ENCODE results near the gene LONP1.
"Not testable (repeated sequence)": the region's sequence is repeated elsewhere in the genome, so short reads cannot be mapped to it uniquely, and the experiment has no call there.

Gene LONP1

DNA sequence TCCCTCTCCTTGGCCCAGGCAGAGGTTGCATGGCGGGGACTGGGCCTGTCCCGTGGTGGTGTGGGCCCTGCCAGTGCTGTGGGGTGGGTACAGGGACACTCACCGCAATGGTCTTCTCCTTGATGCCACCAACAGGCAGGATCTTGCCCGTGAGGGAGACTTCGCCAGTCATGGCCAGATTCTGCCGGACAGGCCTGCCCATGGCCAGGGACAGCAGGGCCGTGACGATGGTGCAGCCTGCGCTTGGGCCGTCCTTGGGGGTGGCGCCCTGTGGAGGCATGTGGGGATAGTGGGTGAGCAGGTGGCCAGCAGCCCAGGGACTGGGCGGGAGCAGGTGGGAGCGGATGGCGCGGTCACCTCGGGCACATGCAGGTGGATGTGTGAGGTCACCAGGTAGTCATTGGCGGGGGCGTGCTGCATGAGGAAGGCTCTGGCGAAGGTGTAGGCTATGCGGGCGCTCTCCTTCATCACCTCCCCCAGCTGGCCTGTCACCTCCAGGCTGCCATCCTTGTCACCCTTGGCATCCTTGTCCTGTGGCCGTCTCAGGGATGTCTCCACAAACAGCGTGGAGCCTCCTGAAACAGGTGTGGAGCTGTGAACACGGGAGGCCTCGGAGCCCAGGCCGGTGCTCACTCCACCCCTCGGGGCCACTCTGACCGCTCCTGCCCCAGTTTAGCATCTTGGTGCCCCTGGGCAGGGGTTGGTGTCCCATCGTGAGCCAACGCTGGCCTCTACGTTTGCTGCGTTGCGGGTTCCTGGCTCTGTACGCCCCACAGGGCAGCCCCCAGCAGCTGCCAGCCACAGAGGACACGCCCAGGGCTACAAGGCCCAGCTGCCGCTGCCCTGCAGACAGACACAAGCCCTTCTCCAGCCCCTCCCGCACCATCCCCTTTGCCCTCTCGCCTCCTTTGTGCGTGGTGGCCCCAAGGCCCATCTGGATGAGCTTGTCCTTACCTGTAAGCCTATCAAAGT is 26.5 kb downstream of the LONP1 start:
- no peak for DNase-seq (ENCODE audit: low read depth in 3 of 3)

DNA sequence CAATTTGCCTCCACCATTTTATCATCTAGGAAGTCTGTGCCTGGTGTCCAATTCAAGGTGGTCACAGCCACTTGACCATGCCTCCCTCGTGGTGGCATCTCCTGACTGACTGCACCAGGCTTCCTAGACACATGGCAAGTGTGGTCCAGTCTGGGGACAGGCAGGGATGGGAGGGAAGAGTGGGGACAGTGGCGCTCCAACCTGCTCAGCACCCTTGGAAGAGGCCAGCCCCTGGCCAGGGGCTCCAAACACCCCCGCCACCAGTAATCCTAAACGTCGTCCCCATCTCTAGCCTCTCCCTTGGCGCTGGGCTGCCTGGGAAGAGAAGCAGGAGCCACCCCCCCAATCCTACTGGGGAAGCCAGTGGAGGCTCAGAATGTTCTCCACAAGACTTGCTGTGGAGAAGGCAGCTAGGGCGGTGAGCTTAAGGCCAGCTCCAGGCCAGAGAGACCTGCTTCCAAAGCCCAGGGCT is 27.2 kb downstream of the LONP1 start:
- no peak for DNase-seq (ENCODE audit: low read depth in 3 of 3)

DNA sequence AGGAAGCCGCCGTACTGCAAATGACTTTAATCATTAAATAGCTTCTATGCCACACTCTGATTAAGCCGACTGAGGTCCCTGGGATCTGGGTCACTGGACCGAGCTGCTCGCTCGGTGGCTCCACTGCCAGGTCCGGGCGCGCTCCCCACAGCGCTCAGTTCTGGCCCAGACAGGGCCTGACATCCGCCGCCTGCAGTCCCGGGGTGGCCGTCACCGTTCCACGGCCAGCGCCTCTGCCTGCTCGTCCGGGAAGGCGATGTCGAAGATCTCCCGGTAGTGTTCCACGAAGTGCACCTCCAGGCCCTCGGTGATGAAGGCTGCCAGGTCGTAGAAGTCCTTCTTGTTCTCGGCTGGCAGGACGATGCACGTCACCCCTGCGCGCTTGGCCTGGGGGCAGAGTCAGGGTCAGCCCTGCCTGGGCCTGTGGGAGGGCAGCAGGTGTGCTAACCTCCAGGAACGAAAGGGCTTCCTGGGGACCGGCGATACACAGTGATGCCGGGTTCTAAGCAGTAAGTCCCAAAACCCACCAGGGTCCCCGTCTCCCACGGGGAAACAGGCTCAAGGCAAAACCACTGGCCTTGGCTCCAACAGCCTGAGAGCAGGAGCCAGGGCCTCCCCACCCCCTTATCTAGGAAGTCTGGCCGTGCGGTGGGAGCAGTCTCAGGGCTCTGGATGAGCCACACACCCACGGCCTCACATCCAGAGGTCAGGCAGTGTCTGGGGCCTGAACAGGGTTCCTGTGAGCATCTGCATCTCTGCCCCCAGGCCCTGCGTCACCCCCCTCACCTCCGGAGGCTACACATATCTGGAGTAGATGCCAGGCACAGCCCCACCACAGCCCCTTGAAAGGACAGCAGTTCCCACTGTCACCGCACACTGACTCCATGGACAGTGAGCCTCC is 27.9 kb downstream of the LONP1 start:
- DNase-seq (ENCODE audit: low read depth in 3 of 3) = no peak

DNA sequence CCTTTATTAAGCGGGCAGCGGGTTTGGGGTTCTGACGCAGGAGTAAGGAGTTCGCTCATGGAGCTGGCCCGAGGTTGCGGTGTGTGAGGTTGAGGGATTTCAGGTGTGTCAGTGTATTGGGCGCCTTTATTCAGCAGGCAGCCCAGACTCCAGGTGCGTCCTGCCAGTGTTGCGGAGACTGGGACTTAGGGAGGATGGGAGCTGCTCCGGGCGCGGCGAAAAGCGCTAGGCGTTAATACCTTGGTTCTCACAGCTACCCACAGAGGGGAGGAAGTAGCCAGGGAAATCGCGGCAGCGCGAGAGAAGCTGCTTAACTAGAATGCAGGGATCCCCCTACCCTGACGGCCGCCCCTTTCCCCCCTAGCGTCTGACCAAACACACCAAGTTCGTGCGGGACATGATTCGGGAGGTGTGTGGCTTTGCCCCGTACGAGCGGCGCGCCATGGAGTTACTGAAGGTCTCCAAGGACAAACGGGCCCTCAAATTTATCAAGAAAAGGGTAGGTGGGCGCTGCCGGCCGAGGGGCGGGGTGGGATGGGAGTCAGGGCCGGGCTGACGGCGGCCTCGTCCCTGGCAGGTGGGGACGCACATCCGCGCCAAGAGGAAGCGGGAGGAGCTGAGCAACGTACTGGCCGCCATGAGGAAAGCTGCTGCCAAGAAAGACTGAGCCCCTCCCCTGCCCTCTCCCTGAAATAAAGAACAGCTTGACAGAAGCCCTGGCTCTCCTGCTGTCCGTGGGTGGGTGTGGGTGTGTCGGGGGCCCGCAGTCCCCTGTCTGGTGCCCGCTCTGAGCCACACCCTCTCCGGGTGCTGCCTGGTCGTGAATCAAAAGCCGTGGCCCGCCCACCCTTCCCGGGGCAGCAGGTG is 28.8 kb downstream of the LONP1 start:
- peak in 1 of 3 donors; percentile 52 for DNase-seq (ENCODE audit: low read depth in 3 of 3)

DNA sequence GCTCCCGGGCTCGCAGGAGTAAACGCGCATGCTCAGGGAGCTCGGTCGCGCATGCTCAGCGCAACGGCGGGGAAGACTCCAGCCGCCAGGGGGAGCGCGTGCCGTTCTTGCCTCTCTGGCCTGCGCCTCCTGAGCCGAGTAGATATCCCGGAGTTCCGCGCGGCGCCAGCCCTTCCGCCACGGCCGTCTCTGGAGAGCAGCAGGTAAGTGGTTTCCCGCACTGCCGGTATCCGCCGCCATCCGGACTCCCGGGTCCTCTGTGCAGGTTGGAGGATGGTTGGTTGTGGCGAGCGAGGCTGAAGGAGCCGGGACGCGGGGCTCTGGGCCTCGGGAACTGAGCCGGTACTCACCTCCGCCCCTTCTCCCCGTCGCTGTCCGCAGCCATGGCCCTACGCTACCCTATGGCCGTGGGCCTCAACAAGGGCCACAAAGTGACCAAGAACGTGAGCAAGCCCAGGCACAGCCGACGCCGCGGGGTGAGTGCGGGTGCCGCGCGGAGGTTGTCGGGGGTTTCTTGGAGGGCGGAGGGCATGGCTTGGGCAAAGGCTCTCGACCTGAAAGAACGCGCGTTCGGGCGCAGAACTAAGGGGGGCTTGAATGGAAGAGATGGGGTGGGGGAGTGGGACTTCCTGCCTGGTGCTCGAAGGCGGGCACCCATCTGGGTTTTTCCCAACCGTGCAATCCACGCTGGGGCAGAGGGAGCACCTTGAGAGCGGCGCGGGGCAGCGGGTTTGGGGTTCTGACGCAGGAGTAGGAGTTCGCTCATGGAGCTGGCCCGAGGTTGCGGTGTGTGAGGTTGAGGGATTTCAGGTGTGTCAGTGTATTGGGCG is 29.6 kb downstream of the LONP1 start, which contains the start of gene RPL36:
TSS of gene RPL36 (plus strand) at position 171 of the 830 bp plus-strand sequence. CDS start at position 384, 213 bp downstream.
- peak; percentile 98 to 99 (median 98) for DNase-seq (ENCODE audit: low read depth in 3 of 3)

GRCh38 chr19:5688262-5688881 is 31.6 kb downstream of the LONP1 start:
- not testable (repeated sequence) for DNase-seq (ENCODE audit: low read depth in 3 of 3)

DNA sequence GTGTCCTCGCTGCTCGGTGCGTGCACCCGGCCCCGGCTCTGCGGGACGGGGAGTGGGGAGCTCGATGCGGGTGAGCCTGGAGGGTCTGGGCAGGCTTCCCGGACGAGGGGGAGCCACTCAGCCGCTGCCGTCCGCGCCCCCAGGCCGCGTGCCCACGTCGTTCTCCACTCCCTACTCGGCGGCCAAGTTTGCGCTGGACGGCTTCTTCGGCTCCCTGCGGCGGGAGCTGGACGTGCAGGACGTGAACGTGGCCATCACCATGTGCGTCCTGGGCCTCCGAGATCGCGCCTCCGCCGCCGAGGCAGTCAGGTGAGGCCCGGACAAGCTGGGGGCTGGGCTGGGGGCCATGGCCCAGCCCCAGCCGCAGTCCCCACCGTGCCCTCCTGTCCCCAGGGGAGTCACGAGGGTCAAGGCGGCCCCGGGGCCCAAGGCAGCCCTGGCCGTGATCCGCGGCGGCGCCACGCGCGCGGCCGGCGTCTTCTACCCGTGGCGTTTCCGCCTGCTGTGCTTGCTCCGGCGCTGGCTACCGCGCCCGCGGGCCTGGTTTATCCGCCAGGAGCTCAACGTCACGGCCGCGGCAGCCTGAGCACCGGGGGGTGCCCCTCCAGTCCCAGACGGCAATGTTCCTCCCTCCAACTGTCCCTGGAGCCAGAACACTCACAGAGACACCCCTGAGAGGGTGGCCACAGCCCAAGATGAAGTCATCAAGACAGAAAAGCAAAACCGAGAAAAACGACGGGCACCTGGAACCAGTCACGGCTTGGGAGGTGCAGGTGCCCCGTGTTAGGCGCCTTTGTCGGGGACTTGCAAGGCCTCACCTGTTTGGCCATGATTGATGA is 32.4 kb downstream of the LONP1 start:
- DNase-seq (ENCODE audit: low read depth in 3 of 3) = no peak

- DNase-seq (ENCODE audit: low read depth in 3 of 3) = peak; percentile 97 to 100 (median 100)
Observed at GRCh38 chr19:5686647-5687359, 33.1 kb downstream of the LONP1 start.

DNA sequence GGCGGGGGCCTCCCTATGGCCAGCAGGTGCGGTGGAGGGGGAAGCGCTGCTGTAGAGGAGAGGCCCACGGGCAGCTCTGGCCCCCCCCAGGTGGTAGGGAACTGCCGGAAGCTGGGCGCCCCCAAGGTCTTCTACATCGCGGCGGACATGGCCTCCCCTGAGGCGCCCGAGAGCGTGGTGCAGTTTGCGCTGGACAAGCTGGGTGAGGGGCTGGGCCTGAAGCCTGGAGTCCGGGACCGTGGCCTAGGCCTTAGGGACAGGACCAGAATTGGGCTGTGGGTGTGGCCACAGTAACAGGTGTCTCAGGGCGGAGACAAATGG is 33.7 kb downstream of the LONP1 start:
- no peak for DNase-seq (ENCODE audit: low read depth in 3 of 3)

DNA sequence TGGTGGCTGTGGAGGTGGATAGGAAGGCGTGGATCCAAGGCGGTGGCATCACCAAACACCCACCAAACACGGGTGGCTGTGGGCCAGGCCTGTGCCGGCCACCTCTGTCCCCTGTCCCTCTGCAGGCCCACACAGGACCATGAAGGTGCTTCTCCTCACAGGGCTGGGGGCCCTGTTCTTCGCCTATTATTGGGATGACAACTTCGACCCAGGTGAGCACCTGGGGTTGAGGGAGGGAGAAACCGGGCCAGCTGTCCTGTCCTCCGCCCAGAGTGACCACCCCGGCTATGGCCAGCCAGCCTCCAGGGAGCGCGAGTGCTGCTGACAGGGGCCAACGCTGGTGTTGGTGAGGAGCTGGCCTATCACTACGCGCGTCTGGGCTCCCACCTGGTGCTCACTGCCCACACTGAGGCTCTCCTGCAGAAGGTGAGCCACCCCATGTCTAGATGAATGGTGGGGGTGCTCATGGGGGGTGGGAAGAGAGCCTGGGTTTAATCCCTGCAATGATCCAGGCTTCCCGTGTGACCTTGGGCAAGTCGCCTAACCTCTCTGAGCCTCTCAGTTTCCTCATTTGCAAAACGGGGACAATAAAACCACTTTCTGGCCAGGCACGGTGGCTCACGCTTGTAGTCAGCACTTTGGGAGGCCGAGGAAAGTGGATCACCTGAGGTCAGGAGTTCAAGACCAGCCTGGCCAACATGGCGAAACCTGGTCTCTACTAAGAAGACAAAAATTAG is 35.1 kb downstream of the LONP1 start:
- no peak for DNase-seq (ENCODE audit: low read depth in 3 of 3)

GRCh38 chr19:5683177-5683886 is 36.6 kb downstream of the LONP1 start:
- no peak for DNase-seq (ENCODE audit: low read depth in 3 of 3)

DNA sequence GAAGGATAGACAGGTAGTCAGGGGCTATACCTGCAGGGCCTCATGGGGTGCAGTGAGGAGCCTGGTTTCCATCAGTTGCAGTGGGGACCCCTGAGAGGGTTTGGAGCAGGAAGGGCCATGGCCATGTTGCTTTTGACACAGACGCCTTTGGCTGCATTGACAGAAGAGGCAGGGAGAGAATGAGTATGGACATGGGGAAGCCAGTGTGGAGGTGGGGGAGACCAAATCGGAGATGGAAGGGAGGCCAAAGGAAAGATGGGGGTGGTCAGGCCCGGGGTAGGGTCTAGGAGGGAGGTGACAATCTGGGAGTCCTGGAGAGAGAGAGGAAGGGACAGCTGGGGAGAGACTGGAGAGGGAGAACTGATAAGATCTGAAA is 37.9 kb downstream of the LONP1 start:
- DNase-seq (ENCODE audit: low read depth in 3 of 3) = no peak

GRCh38 chr19:5681391-5682106 is 38.4 kb downstream of the LONP1 start:
- DNase-seq (ENCODE audit: low read depth in 3 of 3) = no peak

DNA sequence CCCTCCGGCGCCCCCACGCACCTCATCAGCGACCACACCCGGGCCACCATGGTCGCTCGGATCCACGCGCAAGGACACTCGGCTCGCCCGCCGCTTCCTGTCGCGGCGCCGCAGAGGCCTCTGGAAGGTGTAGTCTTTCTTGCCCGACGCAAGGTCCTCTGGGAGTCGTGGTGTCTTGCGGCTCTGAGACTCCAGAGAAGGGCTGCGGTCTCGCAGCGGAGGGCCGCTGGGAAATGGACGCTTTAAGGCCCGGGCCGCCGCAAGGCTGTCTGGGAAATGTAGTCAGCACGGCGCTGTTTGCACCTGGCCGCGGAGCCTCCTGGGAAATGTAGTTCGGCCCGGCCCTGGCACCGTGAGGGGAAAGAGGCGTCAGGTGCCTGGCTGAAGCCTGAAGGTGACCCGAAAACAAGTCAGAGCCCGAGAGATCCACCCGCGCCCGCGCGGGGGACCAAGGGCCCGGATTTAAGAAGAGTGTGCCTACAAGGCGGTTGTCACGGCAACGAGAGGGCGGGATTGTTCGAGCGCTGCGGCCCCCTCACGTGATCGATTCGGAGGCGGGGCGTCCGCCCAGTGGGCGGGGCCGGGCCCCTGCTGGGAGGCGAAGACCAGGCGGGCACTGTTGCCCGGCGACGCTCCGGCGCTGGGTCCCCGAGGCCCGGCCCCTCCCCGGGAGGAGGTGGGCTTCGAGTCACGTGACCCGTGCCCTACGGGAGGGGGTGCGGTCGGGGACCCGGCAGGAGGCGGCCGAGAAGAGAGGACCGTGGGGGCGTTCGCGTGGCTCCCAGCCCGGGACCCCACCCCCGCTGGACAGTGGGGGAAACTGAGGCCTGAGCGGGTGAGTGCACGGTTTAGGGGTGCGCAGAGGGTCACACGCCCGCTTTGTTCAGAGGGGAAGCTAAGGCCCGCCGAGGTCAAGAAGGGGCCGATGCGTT is 39.2 kb downstream of the LONP1 start, which contains the start of the genes HSD11B1L and MICOS13:
TSS of gene HSD11B1L (plus strand) at position 591 of the 932 bp plus-strand sequence. CDS start 3,806 bp downstream, outside the sequence.
TSS of gene MICOS13 (minus strand) at position 80 of the 932 bp plus-strand sequence. CDS start at position 50, 30 bp downstream.
- peak; percentile 90 to 97 (median 96) for DNase-seq (ENCODE audit: low read depth in 3 of 3)

- no peak for DNase-seq (ENCODE audit: low read depth in 3 of 3)
Observed at GRCh38 chr19:5680084-5680436, 39.9 kb downstream of the LONP1 start.
